ENCODE results near the gene CGB8.

DNA sequence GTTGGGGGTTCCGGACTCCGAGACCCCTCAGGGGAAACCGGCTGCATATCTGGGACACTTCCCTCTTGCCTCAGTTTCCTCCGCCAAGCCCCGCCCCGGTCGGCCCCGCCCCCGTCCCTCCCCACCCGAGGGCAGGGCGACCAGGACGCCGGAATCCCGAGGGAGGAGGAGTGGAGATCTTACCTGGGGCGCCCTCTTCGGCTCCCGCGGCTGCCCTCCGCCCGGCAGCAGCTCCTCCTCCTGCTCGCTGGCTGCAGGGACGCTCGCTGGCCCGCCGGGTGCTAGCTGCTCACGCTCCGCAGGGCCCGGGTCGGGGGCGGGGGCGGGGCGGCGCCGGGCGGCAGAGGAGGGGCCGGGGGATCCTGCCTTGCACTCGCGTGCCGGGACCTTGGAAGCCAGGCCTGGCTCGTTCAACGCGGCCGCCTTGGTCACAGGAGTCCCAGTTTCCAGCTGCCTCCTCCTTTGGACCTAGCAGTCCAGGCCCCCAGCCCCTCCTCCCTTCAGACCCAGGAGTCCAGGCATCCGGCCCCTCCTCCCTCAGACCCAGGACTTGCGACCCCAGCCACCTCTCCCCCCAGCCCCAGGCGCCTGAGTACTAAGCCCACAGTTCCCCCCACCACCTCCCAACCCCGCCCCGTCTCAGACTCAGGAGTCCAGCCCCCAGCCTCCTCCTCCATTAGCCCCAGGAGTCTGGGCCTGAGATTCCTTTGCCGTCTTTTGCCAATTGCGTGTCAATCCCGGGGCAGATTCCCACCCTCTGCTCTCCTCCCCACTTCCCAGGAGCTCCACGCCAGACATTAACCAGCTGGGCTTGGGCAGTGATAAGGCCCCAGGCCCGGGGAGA is 16.1 kb upstream of the CGB8 start, which contains the start of gene NTF4:
- TF ChIP-seq, protein P1, sequence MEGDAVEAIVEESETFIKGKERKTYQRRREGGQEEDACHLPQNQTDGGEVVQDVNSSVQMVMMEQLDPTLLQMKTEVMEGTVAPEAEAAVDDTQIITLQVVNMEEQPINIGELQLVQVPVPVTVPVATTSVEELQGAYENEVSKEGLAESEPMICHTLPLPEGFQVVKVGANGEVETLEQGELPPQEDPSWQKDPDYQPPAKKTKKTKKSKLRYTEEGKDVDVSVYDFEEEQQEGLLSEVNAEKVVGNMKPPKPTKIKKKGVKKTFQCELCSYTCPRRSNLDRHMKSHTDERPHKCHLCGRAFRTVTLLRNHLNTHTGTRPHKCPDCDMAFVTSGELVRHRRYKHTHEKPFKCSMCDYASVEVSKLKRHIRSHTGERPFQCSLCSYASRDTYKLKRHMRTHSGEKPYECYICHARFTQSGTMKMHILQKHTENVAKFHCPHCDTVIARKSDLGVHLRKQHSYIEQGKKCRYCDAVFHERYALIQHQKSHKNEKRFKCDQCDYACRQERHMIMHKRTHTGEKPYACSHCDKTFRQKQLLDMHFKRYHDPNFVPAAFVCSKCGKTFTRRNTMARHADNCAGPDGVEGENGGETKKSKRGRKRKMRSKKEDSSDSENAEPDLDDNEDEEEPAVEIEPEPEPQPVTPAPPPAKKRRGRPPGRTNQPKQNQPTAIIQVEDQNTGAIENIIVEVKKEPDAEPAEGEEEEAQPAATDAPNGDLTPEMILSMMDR (IDR thresholded peaks at IDR 0.05; ENCODE audit: insufficient read depth, low read depth, low read length), result no peak
- no peak for TF ChIP-seq EZH2 (IDR thresholded peaks at IDR 0.05; ENCODE audit: insufficient read depth, low read length)
